Activated naive CD4-positive, alpha-beta T cell treated with Interleukin-2 at 50 U/mL for 16 hours (primary cell): ENCODE data around the gene OXTR.
A peak's percentile ranks its signal among the peaks of the same experiment; 100 is the strongest.

ENCODE experiments used
- DNase-seq: peaks from one replicate; pipeline ENCODE4 v3.0.0-alpha.2; 2020

Gene OXTR

GRCh38 chr3:8769088-8769822 lies at the start of gene OXTR:
OXTR (minus strand) TSS chr3:8769613; CDS start chr3:8768187, 1,426 bp downstream.
- DNase-seq: peak; percentile 54

DNA sequence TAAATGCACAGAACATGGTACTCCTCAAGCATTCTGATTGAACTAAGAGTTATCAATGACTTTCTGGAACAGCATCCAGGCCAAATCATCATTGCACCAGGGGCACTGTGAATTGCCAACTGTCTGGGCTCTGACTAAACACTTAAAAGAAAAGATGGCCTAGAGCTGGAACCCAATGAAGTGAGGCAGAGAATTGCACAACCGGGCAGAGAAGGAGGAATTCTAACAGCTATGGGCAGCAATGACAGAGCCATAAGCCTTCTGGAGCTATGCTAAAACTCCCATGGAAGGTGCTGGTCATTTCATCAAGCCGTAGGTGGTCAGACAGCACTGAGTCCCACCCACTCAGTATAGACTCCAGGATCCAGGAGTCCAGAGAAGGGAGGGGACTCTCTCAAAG lies 48.1 kb upstream of the OXTR start:
- DNase-seq: no peak

- no peak for DNase-seq
Measured at GRCh38 chr3:8816106-8816505, 46.7 kb upstream of the OXTR start.

- no peak for DNase-seq
Measured at GRCh38 chr3:8813411-8813810, 44.0 kb upstream of the OXTR start.

- DNase-seq: no peak
Measured at GRCh38 chr3:8810561-8810960, 41.1 kb upstream of the OXTR start.

DNA sequence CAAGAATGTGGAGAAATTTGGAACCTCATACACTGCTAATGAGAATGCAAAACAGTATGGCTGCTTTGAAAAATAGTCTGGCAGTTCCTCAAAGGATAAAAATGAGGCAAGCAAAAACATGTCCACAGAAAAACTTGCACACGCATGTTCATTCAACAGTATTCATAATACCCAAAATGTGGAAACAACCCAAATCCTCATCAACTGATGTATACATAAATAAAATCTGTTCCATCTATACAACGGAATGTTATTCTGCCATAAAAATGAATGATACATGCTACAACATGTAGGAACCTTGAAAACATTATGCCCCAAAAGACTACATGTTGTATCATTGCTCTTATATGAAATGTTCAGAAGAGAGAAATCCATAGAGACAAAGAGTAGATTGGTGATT lies 36.4 kb upstream of the OXTR start:
- no peak for DNase-seq

DNA sequence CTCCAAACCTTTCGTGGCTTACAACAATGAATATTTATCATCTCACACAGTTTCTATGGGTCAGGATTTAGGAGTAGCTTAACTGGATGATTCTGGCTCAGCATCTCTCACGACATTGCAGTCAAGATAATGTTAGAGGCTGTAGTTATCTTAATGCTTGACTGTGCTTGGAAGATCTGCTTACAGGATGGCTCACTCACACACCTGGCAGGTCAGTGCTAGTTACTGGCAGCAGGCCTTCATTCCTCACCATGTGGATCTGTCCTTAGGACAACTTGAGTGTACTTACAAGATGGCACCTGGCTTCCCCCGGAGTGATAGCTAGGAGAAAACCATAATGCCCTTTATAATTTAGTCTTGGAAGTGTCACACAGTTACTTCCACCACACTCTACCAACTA lies 32.8 kb upstream of the OXTR start:
- no peak for DNase-seq

DNA sequence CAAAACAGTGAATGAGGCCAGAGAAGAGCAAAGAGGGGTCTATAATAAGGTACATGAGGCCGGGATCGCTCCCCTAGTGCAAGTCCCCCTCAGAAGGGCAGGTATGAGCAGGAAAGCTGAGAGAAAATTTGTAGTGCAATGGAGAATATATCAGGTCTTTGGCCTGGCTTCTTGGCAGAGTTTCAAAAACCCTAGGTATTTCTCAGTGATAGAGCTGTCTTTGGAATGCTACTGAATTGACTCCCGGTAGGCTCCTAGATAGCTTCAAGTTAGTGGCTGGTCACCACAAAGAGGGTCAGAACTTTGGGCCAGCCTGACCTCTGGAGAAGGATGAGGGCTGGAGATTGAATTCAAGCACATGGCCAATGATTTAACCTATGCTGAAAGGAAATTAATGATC lies 30.6 kb upstream of the OXTR start:
- no peak for DNase-seq

DNA sequence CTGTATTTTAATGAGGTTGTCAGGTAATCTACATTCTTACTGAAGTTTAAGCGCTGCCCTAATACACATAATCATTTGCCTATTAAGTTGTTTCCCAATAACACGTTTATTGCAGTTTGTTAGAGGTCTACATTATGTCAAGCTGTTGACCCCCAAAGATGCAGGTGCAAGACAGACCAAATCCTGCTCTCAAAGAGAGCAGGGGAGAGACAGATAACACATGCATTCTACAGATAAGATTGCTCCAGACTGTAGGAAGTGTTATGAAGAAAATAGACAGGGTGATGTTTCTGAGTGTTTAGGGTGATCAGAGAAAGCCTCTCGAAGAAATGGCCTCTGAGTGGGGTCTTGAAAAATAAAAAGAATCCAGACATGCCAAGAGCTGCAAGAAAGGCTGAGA lies 24.8 kb upstream of the OXTR start:
- DNase-seq: no peak

- no peak for DNase-seq
Measured at GRCh38 chr3:8793242-8793641, 23.8 kb upstream of the OXTR start.

DNA sequence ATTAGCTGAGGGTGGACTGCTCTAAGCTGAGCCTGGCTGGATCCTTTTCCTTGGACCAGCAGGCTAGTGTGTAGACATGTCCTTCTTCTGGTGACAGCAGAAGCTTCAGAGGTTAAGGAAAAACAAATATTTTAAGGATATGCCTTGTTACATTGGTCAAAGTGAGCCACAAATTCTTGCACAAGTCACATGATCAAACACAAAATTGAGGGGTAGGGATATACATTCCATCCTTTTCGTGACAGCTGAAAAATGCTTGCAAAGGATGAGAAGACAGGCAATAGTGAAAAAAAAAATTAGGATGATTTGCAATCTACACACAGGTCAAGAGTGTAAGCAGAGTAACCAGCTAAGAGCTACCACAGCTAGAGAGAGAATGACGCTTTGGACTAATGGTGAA lies 21.1 kb upstream of the OXTR start:
- no peak for DNase-seq

DNA sequence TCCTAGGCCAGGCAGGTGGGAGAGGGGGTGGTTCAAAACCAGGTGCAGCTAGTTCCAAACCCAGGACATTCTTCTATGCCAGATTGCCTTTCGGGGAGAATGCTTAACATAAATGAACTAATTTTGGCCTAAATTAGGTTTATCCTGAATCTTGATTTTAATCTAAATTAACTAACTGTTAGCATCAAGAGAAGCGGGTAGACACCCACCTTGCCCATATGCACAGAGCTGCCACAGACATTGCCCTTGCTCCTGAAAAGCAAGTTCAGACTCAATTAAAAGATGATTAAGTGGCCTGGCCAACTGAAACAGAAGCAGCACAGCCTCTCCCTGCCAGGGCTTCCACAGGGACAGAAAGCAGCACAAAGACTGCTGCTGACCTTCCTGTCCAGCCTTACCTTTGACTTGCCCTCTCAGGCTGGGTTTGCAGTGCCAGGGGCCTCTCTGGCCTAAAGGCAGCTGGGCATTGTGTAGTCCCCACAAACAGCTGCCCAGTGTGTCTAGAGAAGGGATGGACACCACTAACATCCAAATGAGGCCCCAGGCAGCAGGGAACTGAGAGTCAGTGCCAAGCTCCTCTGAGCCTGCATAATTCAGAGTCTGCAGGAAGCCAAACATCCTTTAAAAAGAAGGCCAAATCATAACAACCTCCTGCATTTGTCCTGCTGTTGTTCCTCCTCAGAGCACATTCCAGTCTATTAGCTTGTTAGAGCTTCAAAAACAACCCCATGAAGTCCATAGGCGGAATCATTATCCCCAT lies 15.4 kb upstream of the OXTR start:
- no peak for DNase-seq

GRCh38 chr3:8780279-8780678 lies 10.9 kb upstream of the OXTR start:
- DNase-seq: no peak

DNA sequence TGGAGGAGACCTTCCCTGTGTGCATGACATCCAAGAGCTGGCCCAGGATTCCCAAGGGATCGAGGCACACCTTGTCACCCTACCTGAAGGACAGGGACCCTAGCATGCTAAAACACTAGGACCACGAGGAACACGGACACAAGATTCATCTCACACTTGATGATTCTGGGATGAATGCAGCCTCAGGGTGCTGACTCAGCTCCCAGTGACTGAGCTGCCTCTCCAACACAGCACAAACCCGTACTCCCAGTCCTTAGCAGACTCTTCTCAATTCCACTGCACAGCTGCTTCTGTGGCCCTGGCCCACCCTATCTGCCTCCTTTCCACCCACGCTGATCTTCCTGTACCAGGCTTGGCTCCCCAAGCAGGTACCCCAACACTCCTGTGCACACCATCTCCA lies 9.1 kb upstream of the OXTR start:
- no peak for DNase-seq

- DNase-seq: no peak
Measured at GRCh38 chr3:8777978-8778267, 8.5 kb upstream of the OXTR start.

DNA sequence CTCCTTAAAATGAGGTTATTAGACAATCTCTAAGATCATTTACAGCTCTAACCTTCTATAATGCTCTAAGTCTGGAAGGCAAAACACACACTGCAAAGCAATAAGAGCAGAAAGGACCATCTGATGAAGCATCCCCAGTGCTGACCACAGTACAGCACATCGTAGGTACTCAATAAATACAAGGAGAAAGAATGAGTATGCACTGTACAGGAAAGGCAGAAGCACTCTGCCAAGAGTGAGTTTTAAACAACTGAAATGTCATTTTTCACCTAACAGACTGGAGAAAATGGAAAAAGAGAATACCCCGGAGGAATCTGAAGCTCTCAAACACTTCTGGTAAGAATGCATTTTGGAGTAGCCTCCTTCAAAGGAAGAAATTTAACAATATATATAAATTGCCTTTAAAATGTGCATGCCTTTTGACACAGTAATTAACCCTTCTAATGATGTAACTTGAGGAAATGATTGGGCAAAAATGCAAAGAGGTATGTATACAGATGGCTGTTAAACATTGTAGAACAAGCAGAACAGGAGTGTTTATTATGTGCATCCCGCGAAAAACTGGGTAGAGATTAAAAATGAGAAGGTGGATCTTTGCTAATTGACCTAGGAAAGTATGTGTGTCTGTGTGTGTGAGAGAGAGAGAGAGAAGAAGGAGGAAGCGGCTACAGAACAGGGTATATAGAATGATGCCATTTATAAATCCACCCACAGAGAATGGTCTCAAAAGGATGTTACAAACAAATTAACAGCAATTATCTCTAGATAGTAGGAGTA lies 8.0 kb upstream of the OXTR start:
- DNase-seq: no peak

DNA sequence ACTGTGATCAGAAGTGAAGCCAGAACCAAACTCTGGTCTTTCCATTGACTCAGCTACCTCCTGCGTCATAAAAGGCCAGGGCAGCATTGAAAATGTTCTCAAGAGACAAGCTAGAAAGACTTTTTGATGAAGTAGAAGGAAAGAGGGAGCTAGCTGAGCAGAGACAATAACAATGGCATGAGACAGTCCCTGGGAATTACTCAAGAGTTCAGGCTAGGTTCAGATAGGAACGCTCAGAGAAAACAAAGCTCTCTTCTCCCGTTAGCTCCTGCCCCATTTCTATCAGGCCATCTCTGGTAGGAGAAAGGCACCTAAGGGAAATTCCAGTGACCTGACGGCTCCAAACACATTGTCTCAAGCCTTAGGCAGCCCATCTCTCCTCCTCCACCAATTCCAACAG lies 7.0 kb upstream of the OXTR start:
- DNase-seq: no peak

DNA sequence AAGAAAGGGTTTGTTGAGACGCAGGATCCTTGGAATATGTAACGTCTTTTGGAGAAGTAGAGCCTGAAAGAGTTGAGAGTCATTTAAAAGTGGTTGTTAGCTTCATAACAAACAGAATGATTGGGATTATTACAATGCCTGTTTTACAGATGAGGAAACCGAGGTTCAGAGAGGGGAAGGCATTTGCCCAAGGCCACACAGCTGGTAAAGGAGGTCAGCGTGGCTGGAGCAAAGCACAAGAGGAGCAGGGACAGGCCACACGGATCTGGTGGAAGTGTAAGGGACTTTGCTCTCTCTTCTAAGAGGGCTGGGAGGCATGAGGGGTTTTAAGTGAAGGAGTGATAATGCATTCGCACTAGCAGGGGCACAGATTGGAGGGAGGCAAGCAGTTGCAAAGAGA lies 6.2 kb upstream of the OXTR start:
- DNase-seq: no peak

GRCh38 chr3:8775181-8775580 lies 5.8 kb upstream of the OXTR start:
- DNase-seq: no peak

DNA sequence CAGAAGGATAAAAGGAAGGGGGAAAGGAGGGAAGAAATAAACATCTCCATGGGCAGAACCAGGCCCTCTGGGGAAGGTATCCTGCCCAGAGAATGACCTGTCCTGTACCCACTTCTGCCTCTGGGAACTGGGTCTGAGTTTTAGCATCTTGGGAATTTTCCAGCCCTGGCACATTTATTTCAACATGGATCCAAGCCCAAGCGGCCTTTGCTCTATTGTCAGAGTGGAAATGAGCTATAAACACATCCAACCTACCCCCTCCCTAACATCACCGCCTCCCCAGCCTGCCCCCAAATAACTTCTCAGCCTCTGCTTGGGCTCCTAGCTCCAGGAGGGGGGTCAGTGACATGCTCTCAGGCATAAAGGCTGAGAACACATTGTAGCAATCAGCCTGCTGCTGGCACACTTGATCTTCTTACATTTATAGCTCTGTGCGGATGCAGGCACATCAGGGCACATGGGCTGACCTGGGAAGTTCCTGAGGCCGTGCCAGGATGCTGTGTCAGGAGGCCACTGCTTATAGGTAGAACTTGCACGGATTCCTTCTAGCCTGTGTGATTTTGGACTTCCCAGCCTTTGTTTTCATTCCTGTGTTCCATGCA lies 4.6 kb upstream of the OXTR start:
- no peak for DNase-seq

DNA sequence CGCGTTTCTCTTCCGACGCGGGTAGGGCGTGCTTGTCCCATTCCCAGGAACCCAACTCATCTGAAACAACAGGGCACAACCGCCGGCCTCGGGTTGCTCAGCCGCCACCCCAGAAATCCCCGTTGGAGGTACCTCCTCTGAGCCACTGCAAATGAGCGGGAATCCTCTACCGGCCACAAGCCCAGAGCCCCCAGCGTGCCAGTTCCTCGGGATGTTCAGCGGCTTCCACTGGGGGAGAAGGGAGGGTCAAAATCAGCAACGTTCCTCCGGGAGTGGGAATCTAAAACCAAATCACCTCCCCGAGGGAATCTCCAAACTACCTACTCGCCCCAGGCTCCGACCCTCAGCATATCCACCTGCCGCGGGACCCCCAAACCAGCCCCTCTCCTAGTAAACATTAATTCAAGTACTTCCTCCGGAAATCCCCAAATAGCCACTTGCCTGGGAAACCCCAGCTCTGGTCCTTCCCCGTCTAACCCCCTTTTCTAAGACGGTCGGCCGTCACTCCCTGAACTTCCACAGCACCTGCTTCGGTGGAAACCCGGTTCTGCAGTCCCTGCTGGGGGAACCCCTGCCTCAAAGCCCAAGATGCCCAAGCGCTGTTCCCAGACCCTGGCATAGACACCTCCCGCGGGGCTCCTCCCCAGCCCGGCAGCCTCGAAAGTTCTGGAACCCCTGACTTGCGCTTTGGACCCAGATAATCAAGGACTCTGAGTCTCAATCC lies 887 bp downstream of the OXTR start:
- no peak for DNase-seq

GRCh38 chr3:8767667-8768363 lies 1.6 kb downstream of the OXTR start:
- no peak for DNase-seq
